Chondrocyte (in vitro differentiated cells): ENCODE results near the gene EXOSC3. TPM values are rescaled to one million over a fixed set of nuclear protein-coding genes. Genes with fewer than 3 reads are reported as not detected.

Experiments
- DNase-seq: peaks from one replicate; pipeline ENCODE4 v3.0.0; 2021; ENCODE audit warnings: mixed read lengths, low spot score
- H3K27ac Mint-ChIP-seq: one replicate; pipeline ENCODE4 v1.8.0; 2021; ENCODE audit warnings: mild to moderate bottlenecking, moderate library complexity, mixed read lengths; ENCODE audit not compliant: unreplicated experiment
- H3K27me3 Mint-ChIP-seq: 2 replicates; pipeline ENCODE4 v1.8.0; 2021; ENCODE audit warnings: low read depth, mixed read lengths
- H3K36me3 Mint-ChIP-seq: 2 replicates; pipeline ENCODE4 v1.8.0; 2021; ENCODE audit warnings: low read depth, mixed read lengths
- H3K4me1 Mint-ChIP-seq: 2 replicates; pipeline ENCODE4 v1.8.0; 2021; ENCODE audit warnings: low read depth, mild to moderate bottlenecking, mixed read lengths
- H3K4me3 Mint-ChIP-seq: one replicate; pipeline ENCODE4 v1.8.0; 2021; ENCODE audit warnings: mild to moderate bottlenecking, moderate library complexity, mixed read lengths; ENCODE audit not compliant: unreplicated experiment
- H3K9me3 Mint-ChIP-seq: 2 replicates; pipeline ENCODE4 v1.8.0; 2021; ENCODE audit warnings: low read depth, mixed read lengths
- CTCF ChIP-seq: fragments of 200-600 bp; sonication (generic); IDR thresholded peaks from 2 replicates; pipeline ENCODE4 v1.5.0; 2021; ENCODE audit warnings: antibody characterized with exemption, mild to moderate bottlenecking, moderate library complexity
- total RNA-seq: library from RNA; stranded (reverse); gene quantifications from 3 replicates; pipeline ENCODE4 v1.2.1, GENCODE V29; 2021

EXOSC3 gene
- total RNA-seq, 1 donor from 2014 or later = 23.8 TPM

GRCh38 chr9:37730839-37731238 lies 54.0 kb downstream of the EXOSC3 start:
- H3K9me3 Mint-ChIP-seq = no peaks in the 10 kb centered on the region
- TF ChIP-seq CTCF = no peak
- H3K36me3 Mint-ChIP-seq = peaks cover 1% of the 10 kb centered on the region
- H3K27ac Mint-ChIP-seq = no peak overlapping the region
- no peak for DNase-seq
- peaks cover 49% of the 10 kb centered on the region for H3K27me3 Mint-ChIP-seq
- no peaks in the 10 kb centered on the region for H3K4me1 Mint-ChIP-seq
- H3K4me3 Mint-ChIP-seq = no peak overlapping the region

- H3K4me3 Mint-ChIP-seq = no peak overlapping the region
- no peak for DNase-seq
- H3K27ac Mint-ChIP-seq = no peak overlapping the region
- TF ChIP-seq CTCF = no peak
- H3K27me3 Mint-ChIP-seq = peaks cover 46% of the 10 kb centered on the region
- peaks cover 1% of the 10 kb centered on the region for H3K36me3 Mint-ChIP-seq
- no peaks in the 10 kb centered on the region for H3K9me3 Mint-ChIP-seq
- no peaks in the 10 kb centered on the region for H3K4me1 Mint-ChIP-seq
Measured at GRCh38 chr9:37730256-37730655, 54.6 kb downstream of the EXOSC3 start.

Other genes starting within 250 kb of the EXOSC3 start
- gene FBXO10, start 208.7 kb downstream of the EXOSC3 start, total RNA-seq = 13.2 to 15.9 TPM (median 15.2 TPM) in 3 replicates
- 77.5 to 117 TPM (median 83.0 TPM) in 3 replicates for gene TOMM5, start 192.5 kb downstream of the EXOSC3 start, total RNA-seq
- gene FRMPD1, start 134.1 kb downstream of the EXOSC3 start, total RNA-seq = not detected in 3 replicates
- 4.8 to 5.7 TPM (median 5.2 TPM) in 3 replicates for gene TRMT10B, start 31.3 kb downstream of the EXOSC3 start, total RNA-seq
- gene DCAF10, start 15.7 kb upstream of the EXOSC3 start, total RNA-seq = 29.5 to 32.2 TPM (median 31.4 TPM) in 3 replicates
- gene SLC25A51, start 119.1 kb upstream of the EXOSC3 start, total RNA-seq = 50.1 to 52.5 TPM (median 50.5 TPM) in 3 replicates